ENCODE measurements around the gene RAN. TPM values are rescaled to one million over a fixed set of nuclear protein-coding genes. Genes with fewer than 3 reads are reported as not detected.
"Not testable (repeated sequence)": the region's sequence is repeated elsewhere in the genome, so short reads cannot be mapped to it uniquely, and the experiment has no call there.

The RAN gene
- total RNA-seq, 1 donor from 2014 or later: 803 TPM

GRCh38 chr12:130856088-130856487, 15.8 kb upstream of the RAN start:
- H3K9me3 Mint-ChIP-seq (ENCODE audit: low read depth): peaks cover 9% of the 10 kb centered on the region
- no peak for TF ChIP-seq CTCF (IDR thresholded peaks at IDR 0.05; ENCODE audit: unreplicated experiment)
- H3K36me3 Mint-ChIP-seq (ENCODE audit: insufficient read depth): peaks cover 2% of the 10 kb centered on the region
- H3K4me3 Mint-ChIP-seq (ENCODE audit: low read depth): no peak overlapping the region
- DNase-seq (ENCODE audit: low spot score, unreplicated experiment): no peak
- H3K4me1 Mint-ChIP-seq (ENCODE audit: low read depth): peaks cover 8% of the 10 kb centered on the region
- no peak overlapping the region for H3K27ac Mint-ChIP-seq
- no peaks in the 10 kb centered on the region for H3K27me3 Mint-ChIP-seq

- Mint-ChIP-seq H3K36me3 (ENCODE audit: insufficient read depth) (no peaks in the 10 kb centered on the region), H3K9me3 (ENCODE audit: low read depth) (peaks cover 9% of the 10 kb centered on the region), H3K4me1 (ENCODE audit: low read depth) (peaks cover 3% of the 10 kb centered on the region), H3K27ac (no peak overlapping the region), H3K27me3 (no peaks in the 10 kb centered on the region), H3K4me3 (ENCODE audit: low read depth) (no peak overlapping the region)
- DNase-seq (ENCODE audit: low spot score, unreplicated experiment): no peak
- TF ChIP-seq CTCF (IDR thresholded peaks at IDR 0.05; ENCODE audit: unreplicated experiment): no peak
Observed at GRCh38 chr12:130858084-130858483, 13.8 kb upstream of the RAN start.

- Mint-ChIP-seq H3K36me3 (ENCODE audit: insufficient read depth) (no peaks in the 10 kb centered on the region), H3K27ac (no peak overlapping the region), H3K4me3 (ENCODE audit: low read depth) (no peak overlapping the region), H3K4me1 (ENCODE audit: low read depth) (peaks cover 3% of the 10 kb centered on the region), H3K27me3 (no peaks in the 10 kb centered on the region), H3K9me3 (ENCODE audit: low read depth) (peaks cover 9% of the 10 kb centered on the region)
- no peak for DNase-seq (ENCODE audit: low spot score, unreplicated experiment)
- no peak for TF ChIP-seq CTCF (IDR thresholded peaks at IDR 0.05; ENCODE audit: unreplicated experiment)
Observed at GRCh38 chr12:130859161-130859560, 12.7 kb upstream of the RAN start.

- Mint-ChIP-seq H3K4me1 (ENCODE audit: low read depth) (no peaks in the 10 kb centered on the region), H3K27ac (no peak overlapping the region), H3K4me3 (ENCODE audit: low read depth) (no peak overlapping the region), H3K36me3 (ENCODE audit: insufficient read depth) (no peaks in the 10 kb centered on the region), H3K9me3 (ENCODE audit: low read depth) (peaks cover 9% of the 10 kb centered on the region), H3K27me3 (no peaks in the 10 kb centered on the region)
- no peak for DNase-seq (ENCODE audit: low spot score, unreplicated experiment)
- no peak for TF ChIP-seq CTCF (IDR thresholded peaks at IDR 0.05; ENCODE audit: unreplicated experiment)
Observed at GRCh38 chr12:130860311-130860710, 11.6 kb upstream of the RAN start.

- no peak for DNase-seq (ENCODE audit: low spot score, unreplicated experiment)
- H3K27ac Mint-ChIP-seq: no peak overlapping the region
- H3K4me3 Mint-ChIP-seq (ENCODE audit: low read depth): no peak overlapping the region
- TF ChIP-seq CTCF (IDR thresholded peaks at IDR 0.05; ENCODE audit: unreplicated experiment): no peak
- H3K36me3 Mint-ChIP-seq (ENCODE audit: insufficient read depth): no peaks in the 10 kb centered on the region
- H3K27me3 Mint-ChIP-seq: no peaks in the 10 kb centered on the region
- no peaks in the 10 kb centered on the region for H3K4me1 Mint-ChIP-seq (ENCODE audit: low read depth)
- peaks cover 4% of the 10 kb centered on the region for H3K9me3 Mint-ChIP-seq (ENCODE audit: low read depth)
Observed at GRCh38 chr12:130862161-130862560, 9.7 kb upstream of the RAN start.

- DNase-seq (ENCODE audit: low spot score, unreplicated experiment); H3K27ac Mint-ChIP-seq; H3K36me3 Mint-ChIP-seq (ENCODE audit: insufficient read depth); H3K27me3 Mint-ChIP-seq; H3K4me3 Mint-ChIP-seq (ENCODE audit: low read depth); H3K4me1 Mint-ChIP-seq (ENCODE audit: low read depth); H3K9me3 Mint-ChIP-seq (ENCODE audit: low read depth): not testable (repeated sequence)
Observed at GRCh38 chr12:130862771-130863170, 9.1 kb upstream of the RAN start.
